ENCODE results near the gene DISP3. TPM values are rescaled to one million over a fixed set of nuclear protein-coding genes. Genes with fewer than 3 reads are reported as not detected.

The DISP3 gene
- total and polyA plus RNA-seq, 2 of the 13 experiments (the other 11 are each of a cell fraction or from before 2014, with no cell fraction given): 0.08 to 0.13 TPM

- no peak; the same call in 1 of the 2 replicates for TF ChIP-seq ZFX (CRISPR knock-in tag; IDR thresholded peaks at IDR 0.05; ENCODE audit: low read depth)
- no peak for TF ChIP-seq FOXJ3 (CRISPR knock-in tag; IDR thresholded peaks at IDR 0.05; ENCODE audit: borderline replicate concordance)
- TF ChIP-seq ZNF768 (CRISPR knock-in tag; IDR thresholded peaks at IDR 0.05): peak; percentile 45; the same call in 1 of the 2 replicates
- TF ChIP-seq ZEB1 (IDR thresholded peaks at IDR 0.05; ENCODE audit: insufficient replicate concordance, low read depth): no peak
- TF ChIP-seq BCL3 (CRISPR knock-in tag; IDR thresholded peaks at IDR 0.05): peak; percentile 69; the same call in 1 of the 2 replicates
- TF ChIP-seq ZNF510 (CRISPR knock-in tag; IDR thresholded peaks at IDR 0.05; ENCODE audit: low read depth): no peak
- 0 out of 2 replicates have a peak, but pooled peaks have one; percentile 12 for TF ChIP-seq SP5 (CRISPR knock-in tag; IDR thresholded peaks at IDR 0.05; ENCODE audit: borderline replicate concordance, low read depth)
- no peak for TF ChIP-seq REPIN1 (CRISPR knock-in tag; IDR thresholded peaks at IDR 0.05; ENCODE audit: borderline replicate concordance, low read depth)
- TF ChIP-seq HNF1A (IDR thresholded peaks at IDR 0.05; ENCODE audit: low read depth): no peak
- TF ChIP-seq HNF1A (CRISPR knock-in tag; IDR thresholded peaks at IDR 0.05; ENCODE audit: borderline replicate concordance): 0 out of 2 replicates have a peak, but pooled peaks have one; percentile 30
- TF ChIP-seq ZNF879 (CRISPR knock-in tag; IDR thresholded peaks at IDR 0.05): no peak
- no peak for TF ChIP-seq NR2F1 (CRISPR knock-in tag; IDR thresholded peaks at IDR 0.05)
- TF ChIP-seq EZH2 (conservative IDR thresholded peaks at IDR 0.05; ENCODE audit: low read depth, low read length): no peak
- TF ChIP-seq ZNF569 (CRISPR knock-in tag; IDR thresholded peaks at IDR 0.05; ENCODE audit: borderline replicate concordance): no peak
- TF ChIP-seq FOXO1 (CRISPR knock-in tag; IDR thresholded peaks at IDR 0.05): peak; percentile 10; the same call in 1 of the 2 replicates
- no peak for TF ChIP-seq ZNF839 (CRISPR knock-in tag; IDR thresholded peaks at IDR 0.05; ENCODE audit: borderline replicate concordance)
- no peak for TF ChIP-seq ZNF816 (CRISPR knock-in tag; IDR thresholded peaks at IDR 0.05; ENCODE audit: borderline replicate concordance)
- TF ChIP-seq CEBPZ (IDR thresholded peaks at IDR 0.05; ENCODE audit: low read length): no peak
Observed at GRCh38 chr1:11478571-11479374, at the start of gene DISP3 (continued).

Measured in HepG2 (cell line).